ENCODE data around the gene PPIL6.

PPIL6 gene

DNA sequence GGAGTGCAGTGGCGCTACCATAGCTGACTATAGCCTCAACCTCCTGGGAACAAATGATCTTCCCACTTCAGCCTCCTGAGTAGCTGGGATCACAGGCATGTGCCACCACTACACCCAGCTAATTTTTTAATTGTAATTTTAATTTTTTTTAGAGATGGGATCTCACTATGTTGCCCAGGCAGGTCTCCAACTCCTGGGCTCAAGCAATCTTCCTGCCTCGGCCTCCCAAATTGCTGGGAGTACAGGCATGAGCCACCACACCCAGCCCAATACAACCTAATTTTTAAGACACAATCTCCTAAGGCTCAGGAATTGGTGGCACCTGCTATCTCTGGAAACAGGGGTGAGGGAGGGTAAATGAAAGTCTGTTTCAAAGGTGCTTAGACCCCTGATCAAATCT, 36.8 kb upstream of the PPIL6 start:
- no peak for DNase-seq (ENCODE audit: extremely low spot score)
- TF ChIP-seq, protein P1, sequence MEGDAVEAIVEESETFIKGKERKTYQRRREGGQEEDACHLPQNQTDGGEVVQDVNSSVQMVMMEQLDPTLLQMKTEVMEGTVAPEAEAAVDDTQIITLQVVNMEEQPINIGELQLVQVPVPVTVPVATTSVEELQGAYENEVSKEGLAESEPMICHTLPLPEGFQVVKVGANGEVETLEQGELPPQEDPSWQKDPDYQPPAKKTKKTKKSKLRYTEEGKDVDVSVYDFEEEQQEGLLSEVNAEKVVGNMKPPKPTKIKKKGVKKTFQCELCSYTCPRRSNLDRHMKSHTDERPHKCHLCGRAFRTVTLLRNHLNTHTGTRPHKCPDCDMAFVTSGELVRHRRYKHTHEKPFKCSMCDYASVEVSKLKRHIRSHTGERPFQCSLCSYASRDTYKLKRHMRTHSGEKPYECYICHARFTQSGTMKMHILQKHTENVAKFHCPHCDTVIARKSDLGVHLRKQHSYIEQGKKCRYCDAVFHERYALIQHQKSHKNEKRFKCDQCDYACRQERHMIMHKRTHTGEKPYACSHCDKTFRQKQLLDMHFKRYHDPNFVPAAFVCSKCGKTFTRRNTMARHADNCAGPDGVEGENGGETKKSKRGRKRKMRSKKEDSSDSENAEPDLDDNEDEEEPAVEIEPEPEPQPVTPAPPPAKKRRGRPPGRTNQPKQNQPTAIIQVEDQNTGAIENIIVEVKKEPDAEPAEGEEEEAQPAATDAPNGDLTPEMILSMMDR (IDR thresholded peaks at IDR 0.05; ENCODE audit: control extremely low read depth, extremely low read depth, low read depth, missing control alignments) = no peak
- POLR2A ChIA-PET = no interaction called here
- CTCF ChIA-PET = no interaction called here

GRCh38 chr6:109475625-109476024, 35.2 kb upstream of the PPIL6 start:
- ChIA-PET CTCF (interaction anchor here (1.5 kb wide), 1 partner anchor 14 kb away, joined by 4 read pairs; no protein-coding TSS in a partner anchor), POLR2A (no interaction called here)
- no peak for DNase-seq (ENCODE audit: extremely low spot score)
- TF ChIP-seq, protein P1 (IDR thresholded peaks at IDR 0.05; ENCODE audit: control extremely low read depth, extremely low read depth, low read depth, missing control alignments) = no peak

GRCh38 chr6:109474995-109475394, 34.6 kb upstream of the PPIL6 start:
- ChIA-PET POLR2A (no interaction called here), CTCF (interaction anchor here (1.2 kb wide), 1 partner anchor 12 kb away, joined by 3 read pairs; no protein-coding TSS in a partner anchor)
- TF ChIP-seq, protein P1 (IDR thresholded peaks at IDR 0.05; ENCODE audit: control extremely low read depth, extremely low read depth, low read depth, missing control alignments) = no peak
- DNase-seq (ENCODE audit: extremely low spot score) = no peak

DNA sequence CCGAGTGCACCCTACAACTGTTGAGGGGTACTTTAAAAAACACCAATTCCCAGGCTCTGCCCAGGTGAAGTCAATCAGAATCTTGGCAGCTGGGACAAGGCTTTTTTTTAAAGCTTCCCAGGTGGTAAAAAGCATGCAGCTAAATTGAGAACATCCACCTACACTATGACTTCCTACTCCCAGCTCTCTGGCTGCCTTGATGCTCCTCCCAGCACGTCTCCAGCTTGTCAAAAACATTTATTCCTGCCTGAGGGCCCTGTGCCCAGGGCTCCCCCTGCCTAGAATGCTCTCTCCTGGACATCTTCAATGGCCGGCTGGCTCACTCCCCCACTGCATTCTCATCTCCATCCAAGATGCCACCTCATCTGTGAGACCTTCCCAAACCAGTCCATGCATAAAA, 32.7 kb upstream of the PPIL6 start:
- ChIA-PET POLR2A (interaction anchor here (0.5 kb wide), 1 partner anchor 9 kb away, joined by 3 read pairs; no protein-coding TSS in a partner anchor), CTCF (interaction anchor here (0.9 to 5.4 kb wide), 3 partner anchors 9 to 15 kb away, joined by 3 to 45 read pairs (median 8); partner anchors contain the start of gene MICAL1)
- TF ChIP-seq, protein P1 (IDR thresholded peaks at IDR 0.05; ENCODE audit: control extremely low read depth, extremely low read depth, low read depth, missing control alignments) = no peak
- DNase-seq (ENCODE audit: extremely low spot score) = no peak

GRCh38 chr6:109472132-109472995, 31.9 kb upstream of the PPIL6 start:
- peak; percentile 32 for DNase-seq (ENCODE audit: extremely low spot score)
- ChIA-PET POLR2A (interaction anchor here (0.5 kb wide), 1 partner anchor 10 kb away, joined by 3 read pairs; no protein-coding TSS in a partner anchor), CTCF (interaction anchor here (0.9 to 5.4 kb wide), 4 partner anchors 8 to 14 kb away, joined by 3 to 45 read pairs (median 6); partner anchors contain the start of gene MICAL1)
- TF ChIP-seq, protein P1 (IDR thresholded peaks at IDR 0.05; ENCODE audit: control extremely low read depth, extremely low read depth, low read depth, missing control alignments) = peak; percentile 26

DNA sequence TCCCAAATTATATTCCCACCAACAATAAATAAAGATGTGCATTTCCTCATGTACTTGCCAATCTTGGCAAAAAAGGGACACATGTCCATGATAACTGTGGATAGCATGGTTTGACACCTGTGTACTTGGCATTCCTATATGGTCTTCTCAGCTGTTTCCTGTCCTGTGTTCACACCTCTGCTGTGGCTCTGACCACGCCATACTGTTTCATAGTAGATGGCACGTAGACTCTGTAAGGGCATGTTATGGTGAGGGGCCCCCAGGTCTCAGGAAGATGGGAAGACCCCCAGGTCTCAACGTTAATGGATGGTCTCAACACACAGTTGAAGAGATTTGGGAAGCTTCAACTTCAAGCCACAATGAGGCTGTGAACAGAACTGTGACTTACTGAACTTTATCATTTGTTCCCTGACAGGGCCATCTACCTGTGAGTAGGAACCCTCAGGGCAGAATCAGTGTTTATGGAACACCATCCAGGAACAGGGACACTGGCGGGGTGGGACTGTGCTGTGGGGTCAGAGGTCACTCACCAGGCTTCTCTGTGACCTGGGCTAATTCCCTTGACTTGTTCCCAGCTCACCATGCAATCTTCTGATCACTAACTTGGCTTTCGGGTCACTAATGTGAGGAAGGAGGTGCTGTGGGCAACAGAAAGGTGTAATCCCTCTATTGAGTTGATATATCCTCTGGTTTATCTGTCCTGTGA, 30.8 kb upstream of the PPIL6 start:
- ChIA-PET CTCF (interaction anchor here (1.7 to 5.4 kb wide), 2 partner anchors 9 to 13 kb away, joined by 4 to 45 read pairs; partner anchors contain the start of gene MICAL1), POLR2A (interaction anchor here (0.5 kb wide), 1 partner anchor 23 kb away, joined by 3 read pairs; no protein-coding TSS in a partner anchor)
- TF ChIP-seq, protein P1 (IDR thresholded peaks at IDR 0.05; ENCODE audit: control extremely low read depth, extremely low read depth, low read depth, missing control alignments) = no peak
- DNase-seq (ENCODE audit: extremely low spot score) = no peak

All from GM10248 (cell line).